A673 (cell line): Measurements from ENCODE around the gene TESK2.
A peak's percentile ranks its signal among the peaks of the same experiment; 100 is the strongest.

Source experiments
- CTCF ChIP-seq: fragments of 300-800, 200-600 bp; sonication (generic); conservative IDR thresholded peaks from 2 replicates; pipeline ENCODE4 v1.5.1; 2017; ENCODE audit warnings: low read depth, mild to moderate bottlenecking, antibody characterized with exemption, low read length, moderate library complexity, mixed read lengths
- EZH2 ChIP-seq: fragments of 200-600 bp; sonication (generic); IDR thresholded peaks from 2 replicates; pipeline ENCODE4 v1.6.1; 2017; ENCODE audit warnings: borderline replicate concordance, low read depth, mild to moderate bottlenecking, mixed read lengths, antibody characterized with exemption, low read length; ENCODE audit not compliant: poor library complexity, severe bottlenecking

GRCh38 chr1:45303520-45304310, 187.2 kb downstream of the TESK2 start:
- TF ChIP-seq CTCF (peak; percentile 83), EZH2 (no peak)
